H1 (cell line): ENCODE measurements around the gene SLC32A1. TPM values are rescaled to one million over a fixed set of nuclear protein-coding genes. Genes with fewer than 3 reads are reported as not detected.

Experiments used
- CTCF ChIA-PET: fragments of 300-600 bp; sonication (Branson Sonifier 250); formaldehyde crosslinking; loops from one replicate; lab custom pipeline; 2021; ENCODE audit not compliant: partially characterized antibody; lab: Charles Lee
- POLR2A ChIA-PET: fragments of 300-600 bp; sonication (Branson Sonifier 250); formaldehyde crosslinking; loops from one replicate; lab custom pipeline; 2021; ENCODE audit warnings: inconsistent platforms; ENCODE audit not compliant: partially characterized antibody; lab: Charles Lee
- DNase-seq, 2 experiments: peaks; one replicate each; pipeline versions ENCODE4 v3.0.0 to v3.0.0-alpha.2; 2010 to 2022; ENCODE audit warnings: low spot score in 2 of 2, low read depth in 1 of 2, mixed read lengths in 1 of 2
- FAIRE-seq: peaks from 2 replicates; lab custom pipeline; 2011; peaks lifted over from hg19 to GRCh38; lab: Jason Lieb, UNC
- H2AFZ ChIP-seq: 2 replicates; pipeline ENCODE4 v1.8.1; 2012; ENCODE audit warnings: low read length, inconsistent platforms
- H2AK5ac ChIP-seq: 2 replicates; pipeline ENCODE4 v1.6.1; 2013; ENCODE audit warnings: low read depth, low read length
- H2BK120ac ChIP-seq: replicated peaks from 2 replicates; pipeline ENCODE3; 2013; ENCODE audit warnings: low read depth, low read length, inconsistent platforms
- H2BK12ac ChIP-seq: 2 replicates; pipeline ENCODE4 v1.6.1; 2013; ENCODE audit warnings: low read depth, low read length
- H2BK15ac ChIP-seq: 2 replicates; pipeline ENCODE4 v1.6.1; 2013; ENCODE audit warnings: low read length
- H2BK20ac ChIP-seq: 2 replicates; pipeline ENCODE4 v1.6.1; 2013; ENCODE audit warnings: low read length
- H2BK5ac ChIP-seq: 2 replicates; pipeline ENCODE4 v1.6.1; 2013; ENCODE audit warnings: low read depth, low read length
- H3K14ac ChIP-seq: 2 replicates; pipeline ENCODE4 v1.6.1; 2013; ENCODE audit warnings: inconsistent platforms; ENCODE audit not compliant: insufficient read length
- H3K18ac ChIP-seq: 2 replicates; pipeline ENCODE4 v1.6.1; 2013; ENCODE audit warnings: low read length; ENCODE audit errors: extremely low read depth
- H3K23ac ChIP-seq: 2 replicates; pipeline ENCODE4 v1.6.1; 2013; ENCODE audit warnings: inconsistent platforms; ENCODE audit not compliant: insufficient read length
- H3K23me2 ChIP-seq: 2 replicates; pipeline ENCODE4 v1.6.1; 2013; ENCODE audit warnings: low read depth, low read length
- H3K27ac ChIP-seq: 2 replicates; pipeline ENCODE4 v1.6.1; 2011; ENCODE audit warnings: low read depth, low read length, inconsistent platforms
- H3K27me3 ChIP-seq, 4 experiments: replicated peaks in 1 of 4; 1 replicate in 1 of 4; 2 replicates in 3 of 4; pipeline versions ENCODE4 v1.6.1 to v1.8.1; 2011 to 2013; ENCODE audit warnings: low read length in 3 of 4, mild to moderate bottlenecking in 3 of 4, inconsistent platforms in 2 of 4, mixed read lengths in 2 of 4, moderate library complexity in 1 of 4; ENCODE audit not compliant: control insufficient read depth in 3 of 4, insufficient read depth in 3 of 4; ENCODE audit errors: extremely low read depth in 1 of 4
- H3K36me3 ChIP-seq, 4 experiments: 2 replicates each; pipeline versions ENCODE4 v1.6.1 to v1.8.1; 2011 to 2013; ENCODE audit warnings: mild to moderate bottlenecking in 4 of 4, low read length in 3 of 4, moderate library complexity in 2 of 4, control low read depth in 1 of 4, inconsistent platforms in 1 of 4; ENCODE audit not compliant: insufficient read depth in 4 of 4, control insufficient read depth in 2 of 4
- H3K4ac ChIP-seq: replicated peaks from 2 replicates; pipeline ENCODE3; 2013; ENCODE audit warnings: low read length, low read depth, mixed read lengths, inconsistent platforms; ENCODE audit not compliant: insufficient read length
- H3K4me1 ChIP-seq, 4 experiments: replicated peaks in 1 of 4; 1 replicate in 1 of 4; 2 replicates in 3 of 4; pipeline versions ENCODE4 v1.6.1 to v1.8.1; 2011 to 2013; ENCODE audit warnings: low read length in 3 of 4, inconsistent platforms in 2 of 4, mixed read lengths in 1 of 4; ENCODE audit not compliant: insufficient read depth in 4 of 4, control insufficient read depth in 3 of 4
- H3K4me2 ChIP-seq, 2 experiments: 2 replicates each; pipeline versions ENCODE4 v1.6.1 to v1.8.1; 2011 to 2013; ENCODE audit warnings: low read depth in 2 of 2, low read length in 2 of 2, control low read depth in 1 of 2, inconsistent platforms in 1 of 2, mild to moderate bottlenecking in 1 of 2; ENCODE audit not compliant: insufficient read depth in 1 of 2
- H3K4me3 ChIP-seq, 4 experiments: fragments of 200-600, 300-600 bp in 1 of 4; sonication (generic), shearing (Covaris generic), sonication (Bioruptor Twin) in 1 of 4; 2 replicates each; pipeline versions ENCODE4 v1.5.1 to v1.8.1; 2011 to 2016; ENCODE audit warnings: low read length in 4 of 4, low read depth in 3 of 4, control low read depth in 2 of 4, inconsistent platforms in 2 of 4, mild to moderate bottlenecking in 2 of 4, mixed read lengths in 1 of 4, moderate library complexity in 1 of 4; ENCODE audit not compliant: insufficient read depth in 2 of 4; ENCODE audit errors: extremely low read depth in 1 of 4
- H3K56ac ChIP-seq: replicated peaks from 2 replicates; pipeline ENCODE3; 2013; ENCODE audit warnings: low read depth, mild to moderate bottlenecking, mixed read lengths, low read length, inconsistent platforms; ENCODE audit not compliant: insufficient read length
- H3K79me1 ChIP-seq: 2 replicates; pipeline ENCODE4 v1.6.1; 2013; ENCODE audit warnings: low read depth, low read length, control low read depth
- H3K79me2 ChIP-seq, 2 experiments: 2 replicates each; pipeline versions ENCODE4 v1.6.1 to v1.8.1; 2012 to 2013; ENCODE audit warnings: low read length in 2 of 2, mild to moderate bottlenecking in 2 of 2, inconsistent platforms in 1 of 2; ENCODE audit not compliant: insufficient read depth in 2 of 2, control insufficient read depth in 1 of 2
- H3K9ac ChIP-seq, 4 experiments: replicated peaks in 1 of 4; 1 replicate in 1 of 4; 2 replicates in 3 of 4; pipeline versions ENCODE4 v1.6.1 to v1.8.1; 2011 to 2013; ENCODE audit warnings: low read depth in 3 of 4, low read length in 3 of 4, control low read depth in 2 of 4, mild to moderate bottlenecking in 2 of 4, moderate library complexity in 2 of 4, inconsistent platforms in 1 of 4; ENCODE audit errors: extremely low read depth in 1 of 4
- H3K9me3 ChIP-seq, 2 experiments: 2 replicates each; pipeline versions ENCODE4 v1.6.1 to v1.8.1; 2012 to 2013; ENCODE audit warnings: mild to moderate bottlenecking in 2 of 2, moderate library complexity in 2 of 2, control low read depth in 1 of 2, inconsistent platforms in 1 of 2, low read depth in 1 of 2, low read length in 1 of 2, mixed read lengths in 1 of 2; ENCODE audit not compliant: insufficient read depth in 2 of 2
- H4K20me1 ChIP-seq, 2 experiments: replicated peaks in 1 of 2; 2 replicates each; pipeline versions ENCODE3 to v1.8.1; 2011 to 2013; ENCODE audit warnings: inconsistent platforms in 2 of 2, low read length in 2 of 2, mild to moderate bottlenecking in 1 of 2; ENCODE audit not compliant: insufficient read depth in 2 of 2, control insufficient read depth in 1 of 2
- H4K5ac ChIP-seq: 2 replicates; pipeline ENCODE4 v1.6.1; 2013; ENCODE audit warnings: low read length, low read depth, mixed read lengths, inconsistent platforms; ENCODE audit not compliant: insufficient read length
- H4K8ac ChIP-seq: 2 replicates; pipeline ENCODE4 v1.8.0; 2013; ENCODE audit warnings: mild to moderate bottlenecking, moderate library complexity, low read length, inconsistent platforms; ENCODE audit not compliant: insufficient read depth; ENCODE audit errors: extremely low read depth
- H4K91ac ChIP-seq: replicated peaks from 2 replicates; pipeline ENCODE3; 2013; ENCODE audit warnings: low read length, mixed read lengths, inconsistent platforms; ENCODE audit not compliant: insufficient read length
- EZH2 ChIP-seq: fragments of 200-600 bp; sonication (generic); IDR thresholded peaks from 2 replicates; pipeline ENCODE4 v1.7.1; 2012; ENCODE audit warnings: low read depth, mild to moderate bottlenecking, moderate library complexity, low read length, inconsistent platforms; ENCODE audit not compliant: severe bottlenecking
- MAFK ChIP-seq: IDR thresholded peaks from 2 replicates; pipeline ENCODE4 v1.6.1; 2012; ENCODE audit warnings: low read depth, mild to moderate bottlenecking, improper control_type of control experiment, low read length
- SRF ChIP-seq: IDR thresholded peaks from 2 replicates; pipeline ENCODE4 v1.6.1; 2011; ENCODE audit warnings: mild to moderate bottlenecking, low read depth, low read length, moderate library complexity
- TEAD4 ChIP-seq: IDR thresholded peaks from 2 replicates; pipeline ENCODE4 v1.6.1; 2012; ENCODE audit warnings: low read depth, low read length, inconsistent platforms, mixed read lengths
- WGBS, 2 experiments: shearing (Covaris generic) in 1 of 2; methylation state at CpG; one replicate each; pipeline versions ENCODE4 v1.1.6 to v1.1.7; 2013 to 2015; ENCODE audit warnings: low lambda C conversion rate in 2 of 2, mixed read lengths in 2 of 2, inconsistent platforms in 1 of 2, low coverage in 1 of 2, missing lambda C conversion rate in 1 of 2; ENCODE audit not compliant: insufficient replicate concordance in 2 of 2, insufficient coverage in 1 of 2, insufficient read length in 1 of 2; ENCODE audit errors: extremely low coverage in 1 of 2, missing lambda C conversion rate in 1 of 2; 5-methylcytosine and 5-hydroxymethylcytosine counted together
- polyA plus RNA-seq, 7 experiments: library from polyadenylated mRNA; depleted of rRNA in 3 of 7; stranded (reverse) in 5 of 7; unstranded in 2 of 7; fragments of >200 nt in 5 of 7; fragments of 200-250 nt in 2 of 7; gene quantifications; 1 replicate in 5 of 7; 2 replicates in 1 of 7; 4 replicates in 1 of 7; pipeline versions ENCODE4 v1.2.1 to v1.2.3, GENCODE V29; 2011 to 2013; ENCODE audit warnings: missing spikeins in 2 of 7, mixed read lengths in 2 of 7
- total RNA-seq: library from RNA; stranded (reverse); fragmentation: NEBNext Ultra II Directional; extraction: Animal tissue kit (Norgen Biotek cat#: 25700); gene quantifications from 2 replicates; pipeline ENCODE4 v1.2.1, GENCODE V29; 2021

SLC32A1 gene
- total and polyA plus RNA-seq, 2 of the 8 experiments (the other 6 are each of a cell fraction or from before 2014, with no cell fraction given), result 0.09 to 0.15 TPM

GRCh38 chr20:38769376-38770295, 45.4 kb downstream of the SLC32A1 start:
- 0 out of 7 replicates have a peak, but pooled peaks cover 0 to 2% (median 0%) of the 10 kb centered on the region in 4 experiments for H3K4me1 ChIP-seq
- no peak overlapping the region for H3K14ac ChIP-seq
- H4K5ac ChIP-seq, result no peak overlapping the region
- H3K36me3 ChIP-seq, result peaks cover 9 to 59% (median 26%) of the 10 kb centered on the region in 4 experiments; a peak in 6 of 8 replicates
- no peak for TF ChIP-seq EZH2
- no peak for TF ChIP-seq TEAD4
- no peak for TF ChIP-seq MAFK
- TF ChIP-seq SRF, result no peak
- TF ChIP-seq, all 59 proteins: peak for 0
- no peak overlapping the region for H2BK12ac ChIP-seq
- H3K56ac ChIP-seq, result no peak overlapping the region
- no peak overlapping the region for H2BK5ac ChIP-seq
- no peak overlapping the region for H2BK15ac ChIP-seq
- H3K27ac ChIP-seq, result no peak overlapping the region
- H3K4ac ChIP-seq, result no peak overlapping the region
- ChIA-PET POLR2A (interaction anchor here (1.8 kb wide), 2 partner anchors 10 to 13 kb away, joined by 4 to 8 read pairs; no protein-coding TSS in a partner anchor), CTCF (interaction anchor here (0.6 to 2.2 kb wide), 6 partner anchors 13 to 107 kb away, joined by 3 to 8 read pairs (median 5); partner anchors contain the start of gene ACTR5)
- no peak overlapping the region for H2BK120ac ChIP-seq
- H3K4me2 ChIP-seq, result no peak overlapping the region
- no peak overlapping the region for H3K23ac ChIP-seq
- peaks cover 0 to 3% of the 10 kb centered on the region in 2 experiments; a peak in 1 of 4 replicates for H3K9me3 ChIP-seq
- H4K8ac ChIP-seq, result no peak overlapping the region
- H3K23me2 ChIP-seq, result no peaks in the 10 kb centered on the region
- no peak overlapping the region for H2BK20ac ChIP-seq
- H3K9ac ChIP-seq, result no peak overlapping the region
- no peaks in the 10 kb centered on the region for H4K20me1 ChIP-seq
- H3K27me3 ChIP-seq, result no peaks in the 10 kb centered on the region
- 92% methylated on average over 13 of the region's 13 CpGs; no CpG with 5 or more reads in 1 of the 2 experiments for WGBS, 2 experiments
- H4K91ac ChIP-seq, result no peak overlapping the region
- H2AFZ ChIP-seq, result no peak overlapping the region
- H3K4me3 ChIP-seq, result no peak overlapping the region
- FAIRE-seq (no peak), DNase-seq (no peak)
- no peak overlapping the region for H2AK5ac ChIP-seq
- no peaks in the 10 kb centered on the region; the same call in 1 of the 2 replicates for H3K79me1 ChIP-seq
- H3K18ac ChIP-seq, result no peak overlapping the region
- no peaks in the 10 kb centered on the region for H3K79me2 ChIP-seq
